Stimulated activated CD4-positive, alpha-beta T cell treated with anti-CD3 and anti-CD28 coated beads, Interleukin-12 subunit alpha, Interleukin-12 subunit beta, amount 100 ng/mL, for 24 hours (primary cell): ENCODE data around the gene DCDC1.
"Not testable (repeated sequence)": the region's sequence is repeated elsewhere in the genome, so short reads cannot be mapped to it uniquely, and the experiment has no call there.

ENCODE experiments used
- DNase-seq, 2 experiments: peaks; one replicate each; pipeline ENCODE4 v3.0.0-alpha.2; 2020; ENCODE audit warnings: low read depth in 2 of 2

Gene DCDC1

DNA sequence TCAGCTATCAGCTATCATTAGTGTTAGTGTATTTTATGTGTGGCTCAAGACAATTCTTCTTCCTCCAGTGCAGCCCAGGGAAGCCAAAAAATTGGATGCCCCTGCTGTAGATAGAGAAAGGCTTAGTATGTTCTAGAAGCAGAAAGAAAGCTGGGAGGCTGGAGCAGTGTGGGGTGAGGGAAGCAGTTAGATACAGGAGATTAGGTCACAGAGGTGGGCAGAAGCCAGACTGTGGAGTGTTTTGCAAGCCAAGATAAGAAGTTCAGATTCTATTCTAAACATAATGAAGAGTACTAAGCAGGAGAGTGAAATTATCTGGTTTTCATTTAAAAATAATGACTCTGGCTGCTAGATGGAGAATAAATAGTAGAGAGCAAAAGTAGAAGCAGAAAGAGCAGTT, 381.7 kb downstream of the DCDC1 start:
- no peak for DNase-seq

DNA sequence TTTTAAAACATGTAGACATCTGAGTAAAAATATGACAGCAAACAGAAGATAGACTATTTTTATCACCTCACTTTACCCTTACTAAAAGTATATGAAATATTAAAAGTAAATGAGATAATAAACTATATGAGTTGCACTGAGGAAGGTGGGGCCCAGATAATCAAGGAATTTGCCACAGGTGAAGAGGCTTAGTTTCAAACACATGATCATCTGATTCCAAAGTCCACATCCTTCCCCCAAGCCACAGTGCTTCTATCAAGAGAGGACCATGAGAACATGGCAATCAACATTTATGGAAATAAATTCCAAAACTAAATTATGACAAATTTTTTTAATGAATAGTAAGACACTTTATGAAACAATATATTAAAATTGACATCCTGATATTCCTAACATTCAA, 384.0 kb downstream of the DCDC1 start:
- DNase-seq, result no peak

DNA sequence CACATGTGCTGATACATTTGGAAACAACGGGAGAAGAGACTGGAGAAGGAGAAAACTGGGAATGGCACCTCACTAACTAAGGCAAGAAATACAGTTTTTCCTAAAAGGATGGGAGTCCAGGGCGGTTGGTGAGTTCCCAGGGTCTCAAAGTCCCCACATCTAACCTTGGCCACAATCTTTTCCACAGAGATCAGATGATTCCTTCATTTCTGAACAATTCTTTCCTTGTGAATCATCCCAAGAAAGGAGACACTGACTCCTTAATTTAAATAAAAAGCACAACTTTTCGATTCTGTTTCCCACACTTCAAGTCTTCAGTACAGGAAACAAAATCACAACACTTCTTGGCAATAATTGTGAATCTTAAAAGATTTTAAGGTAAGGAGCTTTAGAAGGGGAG, 384.7 kb downstream of the DCDC1 start:
- DNase-seq, result no peak

DNA sequence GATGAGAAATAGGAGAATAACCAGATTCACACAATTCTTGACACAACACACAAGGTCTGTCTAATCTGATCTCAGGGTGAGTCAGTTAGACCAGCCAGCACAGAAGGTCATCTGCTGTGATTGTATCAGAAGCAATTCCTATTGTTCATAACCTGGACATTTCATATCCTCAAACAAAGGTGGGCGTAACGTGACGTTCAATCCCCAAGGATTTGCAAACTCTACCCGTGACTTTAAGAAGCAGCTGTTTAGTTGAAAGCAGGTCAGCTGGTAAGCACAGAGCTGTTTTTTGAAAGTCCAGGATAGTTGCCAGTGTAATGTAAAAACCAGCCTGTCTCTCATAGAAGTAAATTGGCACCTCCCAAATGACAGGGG, 385.1 kb downstream of the DCDC1 start:
- no peak for DNase-seq

DNA sequence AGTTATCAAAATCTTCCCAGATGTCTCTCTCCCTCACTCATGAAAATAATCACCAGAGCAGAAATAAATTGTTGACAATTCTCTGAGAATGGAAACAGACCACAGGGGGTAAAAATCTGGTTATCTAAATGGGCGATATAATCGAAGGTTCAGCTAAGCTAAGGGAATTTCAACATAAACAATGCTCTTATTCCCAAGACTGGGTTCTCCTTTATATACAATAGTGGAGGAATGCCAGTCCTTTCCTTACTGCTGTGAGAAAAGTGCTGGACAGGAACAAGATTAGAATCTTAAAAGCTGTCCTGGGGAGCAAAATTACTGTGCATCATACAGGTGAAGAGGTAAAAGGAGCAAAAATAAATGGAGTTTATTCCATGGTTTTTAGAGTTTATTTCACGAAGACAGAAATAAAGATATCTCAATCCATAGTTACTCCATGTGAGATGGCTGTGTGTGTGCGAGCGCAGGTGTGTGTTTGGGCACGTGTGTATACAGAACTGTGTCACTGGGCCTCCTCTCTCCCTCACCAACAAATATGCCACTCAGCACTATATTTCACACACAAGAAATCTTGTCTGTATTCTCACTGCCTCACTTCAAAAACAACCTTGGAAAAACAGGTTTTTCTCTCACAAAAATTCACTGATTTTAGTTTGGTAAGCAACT, 385.6 kb downstream of the DCDC1 start:
- DNase-seq, result no peak

DNA sequence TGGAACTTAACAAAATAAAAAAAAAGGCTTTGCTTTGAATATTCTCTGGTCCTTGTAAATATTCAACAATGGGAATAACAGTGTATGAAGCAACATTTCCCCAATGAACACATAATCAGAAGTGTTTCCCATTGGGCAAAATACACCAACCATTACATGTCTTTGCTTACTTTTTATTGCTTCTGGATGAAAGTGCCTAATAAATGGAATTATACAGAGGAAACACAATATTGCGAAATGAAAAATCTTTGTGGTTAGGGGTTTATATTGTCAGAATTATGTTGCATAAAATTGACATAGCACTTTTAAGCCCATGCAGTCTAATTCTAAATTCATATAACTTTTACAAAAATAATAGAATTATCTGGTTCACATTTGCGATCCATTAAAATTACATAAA, 386.4 kb downstream of the DCDC1 start:
- DNase-seq, result no peak

DNA sequence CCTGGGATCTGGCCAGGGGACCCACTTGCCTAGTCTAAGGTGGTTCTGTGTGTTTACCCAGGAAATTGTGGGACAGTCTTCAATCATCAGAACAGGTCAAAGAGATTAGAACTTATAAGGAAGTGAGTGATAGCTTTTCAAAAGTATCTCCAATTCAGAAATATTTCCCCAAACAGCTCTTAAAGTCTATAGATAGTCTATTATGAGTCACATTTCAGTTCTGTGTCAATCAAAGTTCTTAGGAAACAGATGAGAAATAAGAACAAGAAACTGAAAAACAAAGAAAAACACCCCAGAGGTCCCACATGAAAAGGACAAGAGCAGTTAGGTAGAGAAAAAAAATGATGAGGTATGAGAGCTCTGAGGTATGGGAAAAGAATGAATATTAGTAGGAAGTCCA, 402.0 kb downstream of the DCDC1 start:
- no peak for DNase-seq

DNA sequence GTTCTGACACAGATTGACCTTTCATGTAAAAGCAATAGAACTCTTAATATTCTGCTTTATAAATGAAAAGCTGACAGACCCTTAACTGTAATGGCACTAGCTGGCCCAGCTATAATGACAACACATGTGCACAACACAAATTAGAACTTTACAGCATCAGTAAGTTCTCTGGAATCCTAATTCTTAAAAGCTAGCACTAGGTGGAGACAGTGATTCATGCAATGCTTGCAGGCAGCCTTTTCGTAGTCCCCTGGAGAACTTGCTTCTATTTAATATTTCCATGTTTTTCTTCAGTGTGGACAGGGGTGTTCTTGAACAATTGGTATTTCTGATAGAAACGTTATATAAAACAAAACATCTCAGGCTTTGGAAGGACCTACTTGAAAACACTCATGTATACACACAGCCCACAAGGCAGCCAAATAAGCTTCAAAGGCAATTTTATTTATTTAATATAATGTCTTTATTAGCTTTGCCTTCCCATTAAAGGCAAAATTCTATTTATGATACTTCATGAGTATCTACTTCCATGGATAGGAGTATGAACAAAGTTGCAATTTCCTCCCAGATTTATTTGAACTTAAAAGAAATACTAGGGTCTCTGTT, 409.0 kb downstream of the DCDC1 start:
- no peak for DNase-seq

DNA sequence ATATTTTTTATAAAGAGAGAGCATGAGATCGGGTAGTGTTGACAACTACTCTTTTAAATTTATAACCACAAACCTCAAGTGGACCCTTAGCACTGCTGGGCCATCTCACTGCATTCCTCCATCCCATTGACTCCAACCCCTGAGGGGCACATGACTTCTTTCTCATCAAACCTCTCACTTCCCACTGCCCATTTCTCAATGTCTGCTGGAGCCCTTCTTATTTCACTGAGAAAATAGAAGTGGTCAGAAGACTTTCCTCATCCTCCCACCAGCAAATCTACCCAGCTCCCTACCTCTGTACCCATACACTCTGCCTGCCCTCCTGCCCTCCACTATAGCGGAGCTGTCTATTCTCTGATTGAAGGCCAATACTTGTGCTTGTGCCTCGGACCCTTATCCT, 412.8 kb downstream of the DCDC1 start:
- DNase-seq, result no peak

DNA sequence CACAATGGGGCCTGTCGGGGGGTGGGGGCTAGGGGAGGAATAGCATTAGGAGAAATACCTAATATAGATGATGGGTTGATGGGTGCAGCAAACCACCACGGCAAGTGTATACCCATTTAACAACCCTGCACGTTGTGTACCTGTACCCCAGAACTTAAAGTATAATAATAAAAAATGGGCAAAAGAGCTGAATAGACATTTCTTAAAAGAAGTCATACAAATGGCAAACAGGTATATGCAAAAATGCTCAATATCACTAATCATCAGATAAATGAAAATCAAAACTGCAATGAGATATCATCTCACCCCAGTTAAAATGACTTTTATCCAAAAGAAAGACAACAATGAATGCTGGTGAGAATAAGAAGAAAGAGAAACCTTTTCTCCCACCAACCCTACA, 419.7 kb downstream of the DCDC1 start:
- DNase-seq, result no peak

DNA sequence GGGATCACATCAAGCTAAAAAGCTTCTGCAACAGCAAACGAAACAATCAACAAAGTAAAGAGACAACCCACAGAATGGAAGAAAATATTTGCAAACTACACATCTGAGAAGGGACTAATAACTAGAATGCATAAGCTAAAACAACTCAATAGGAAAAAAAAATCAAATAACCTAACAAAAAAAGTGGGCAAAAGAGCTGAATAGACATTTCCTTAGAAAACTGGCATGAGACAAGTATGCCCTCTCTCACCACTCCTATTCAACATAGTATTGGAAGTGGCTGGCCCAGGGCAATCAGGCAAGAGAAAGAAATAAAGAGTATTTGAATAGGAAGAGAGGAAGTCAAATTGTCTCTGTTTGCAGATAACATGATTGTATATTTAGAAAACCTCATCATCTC, 421.8 kb downstream of the DCDC1 start:
- DNase-seq, result not testable (repeated sequence)

DNA sequence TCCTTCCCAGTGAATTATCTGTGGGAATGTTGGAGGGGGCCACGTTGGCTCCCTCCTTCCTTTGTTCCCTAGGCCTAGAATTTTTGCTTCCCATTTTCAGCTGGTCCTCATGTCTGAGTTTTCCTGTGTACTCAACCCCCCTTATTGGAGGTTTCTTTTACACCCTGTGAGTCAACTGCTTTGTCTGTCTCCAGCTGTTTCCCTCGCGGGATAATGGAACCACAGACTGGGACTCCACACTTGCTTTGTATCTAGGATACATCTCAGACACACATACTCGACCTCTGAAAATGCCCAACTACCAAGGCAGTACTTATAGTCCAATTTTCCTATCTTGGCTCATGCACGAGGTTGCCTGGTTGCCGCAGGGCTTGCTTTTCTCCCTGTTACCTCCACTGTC, 430.7 kb downstream of the DCDC1 start:
- no peak for DNase-seq

DNA sequence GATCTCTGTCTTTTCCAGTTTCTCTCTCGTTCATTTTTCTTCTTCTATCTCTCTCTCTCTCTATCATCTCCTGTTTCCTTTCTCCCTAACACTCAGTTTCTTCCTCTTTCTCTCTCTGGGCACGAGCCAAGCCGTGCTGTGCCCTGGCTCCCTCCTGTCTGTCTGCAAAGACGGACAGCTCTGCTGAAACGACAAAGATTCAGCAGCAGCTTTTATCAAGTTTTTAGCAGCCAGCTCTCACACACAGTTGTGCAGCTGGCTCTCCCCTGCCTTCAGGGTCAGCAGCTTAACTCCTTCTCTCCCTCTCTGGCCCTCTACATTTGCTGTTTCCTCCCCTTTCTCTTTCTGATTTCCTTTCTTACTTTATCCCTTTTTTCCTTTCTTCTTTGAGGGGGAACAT, 431.4 kb downstream of the DCDC1 start:
- no peak for DNase-seq

DNA sequence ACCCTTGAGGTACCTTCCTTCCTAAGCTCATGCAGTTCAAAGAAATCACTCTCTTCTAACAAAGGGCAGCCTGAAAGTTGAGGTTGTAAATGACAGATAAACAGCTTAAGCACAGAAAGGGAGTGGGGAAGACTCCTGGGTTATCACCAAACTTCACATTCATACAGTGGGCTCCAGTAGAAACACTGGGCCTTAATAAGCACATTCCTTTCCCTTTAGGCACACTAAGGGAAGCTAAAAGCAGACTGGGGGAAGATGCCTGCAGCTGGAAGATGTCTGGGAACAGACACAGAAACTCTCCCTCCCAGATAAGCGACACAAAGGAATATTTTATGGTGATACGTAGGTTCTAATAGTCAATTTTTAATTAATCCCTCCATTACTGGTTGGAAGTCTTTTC, 433.0 kb downstream of the DCDC1 start:
- DNase-seq, result no peak

DNA sequence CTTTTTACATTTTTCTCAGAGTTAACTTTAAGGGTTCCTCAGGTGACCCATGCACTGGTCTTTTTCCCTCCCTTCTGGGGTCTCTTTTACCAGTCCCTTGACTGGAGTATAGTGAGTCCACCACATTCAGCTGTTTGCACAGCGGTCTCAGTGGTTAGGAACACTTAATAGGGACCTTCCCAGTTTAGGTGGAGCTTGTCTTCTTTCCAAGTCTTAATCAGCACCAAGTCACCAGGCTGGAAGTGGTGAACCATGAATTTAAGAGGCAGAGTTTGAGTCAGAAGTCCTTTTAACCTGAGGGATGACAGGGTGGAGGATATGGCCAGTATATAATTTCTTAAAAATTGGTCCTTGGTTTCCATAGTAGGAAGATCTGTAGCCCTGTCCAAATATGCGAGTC, 433.7 kb downstream of the DCDC1 start:
- DNase-seq, result no peak

DNA sequence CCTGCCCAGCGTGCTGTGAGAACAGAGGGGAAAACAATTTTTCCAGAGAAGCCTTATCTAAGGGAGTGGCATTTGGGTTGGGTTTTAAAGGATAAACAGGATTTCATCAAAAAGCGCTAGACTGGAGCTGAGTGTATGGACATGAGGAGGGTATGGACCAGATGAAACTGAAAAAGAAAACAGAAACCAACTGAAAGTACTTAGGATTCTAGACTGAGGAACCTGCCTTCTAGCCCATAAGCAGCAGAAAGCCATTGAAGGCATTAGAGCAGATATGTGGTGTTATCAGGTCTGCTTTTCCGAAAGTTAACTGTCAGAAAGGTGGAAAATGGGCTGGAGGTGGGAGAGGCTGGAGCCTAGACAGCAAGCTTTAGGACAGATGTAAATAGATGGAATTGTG, 443.4 kb downstream of the DCDC1 start:
- no peak for DNase-seq

DNA sequence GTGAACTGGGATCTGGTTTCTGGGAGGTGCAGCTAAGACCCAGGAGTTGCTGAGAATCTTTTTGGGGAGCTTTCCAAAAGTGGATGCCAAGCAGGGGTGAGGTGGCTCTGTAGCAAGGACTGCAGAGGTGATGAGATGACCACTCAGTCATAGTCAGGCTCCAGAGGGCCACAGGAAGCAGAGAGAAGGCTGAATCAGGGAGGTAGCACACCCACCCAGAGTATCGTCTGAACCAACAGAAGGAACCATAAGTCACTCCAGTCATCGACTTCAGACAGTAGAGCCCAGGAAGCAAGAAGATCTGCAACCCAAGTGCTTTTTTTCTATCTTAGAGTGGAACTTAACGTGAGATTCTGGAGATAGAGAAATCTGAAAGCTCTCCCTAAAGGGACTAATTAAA, 447.7 kb downstream of the DCDC1 start:
- DNase-seq, result no peak

DNA sequence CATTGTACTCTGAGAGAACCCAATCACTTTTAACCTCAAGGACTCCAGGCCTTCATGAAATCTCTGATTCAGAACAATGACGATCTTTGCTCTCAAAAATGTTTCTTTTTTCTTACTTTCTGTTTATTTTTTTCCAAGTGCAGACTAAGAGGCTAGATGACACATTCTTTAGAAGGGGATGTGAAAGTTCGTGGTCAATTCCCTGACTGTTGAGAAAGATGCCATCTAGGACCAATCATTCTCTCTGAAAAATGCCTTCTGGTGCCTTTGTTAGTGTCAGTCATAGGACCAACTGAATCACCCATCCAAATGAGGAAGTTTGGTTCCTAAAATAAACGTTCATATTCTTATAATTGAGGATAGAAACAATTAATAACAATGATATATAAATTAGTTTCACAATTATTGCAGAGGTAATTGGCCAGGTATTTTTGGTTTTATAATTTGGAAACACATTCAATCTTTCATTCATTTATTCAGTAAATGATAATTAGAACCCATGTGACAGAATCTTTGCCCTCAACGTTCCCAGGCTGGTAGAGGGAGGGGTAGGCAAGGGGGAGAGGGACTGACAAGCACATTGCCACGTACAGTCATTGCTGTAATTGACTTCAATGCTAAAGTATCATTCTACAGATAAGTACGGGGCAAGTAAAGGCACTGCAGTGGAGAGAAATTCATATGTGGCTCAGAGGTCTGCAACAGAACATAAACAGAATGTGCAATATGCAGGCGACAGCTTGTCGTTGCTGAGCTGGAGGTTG, 450.0 kb downstream of the DCDC1 start:
- no peak for DNase-seq

DNA sequence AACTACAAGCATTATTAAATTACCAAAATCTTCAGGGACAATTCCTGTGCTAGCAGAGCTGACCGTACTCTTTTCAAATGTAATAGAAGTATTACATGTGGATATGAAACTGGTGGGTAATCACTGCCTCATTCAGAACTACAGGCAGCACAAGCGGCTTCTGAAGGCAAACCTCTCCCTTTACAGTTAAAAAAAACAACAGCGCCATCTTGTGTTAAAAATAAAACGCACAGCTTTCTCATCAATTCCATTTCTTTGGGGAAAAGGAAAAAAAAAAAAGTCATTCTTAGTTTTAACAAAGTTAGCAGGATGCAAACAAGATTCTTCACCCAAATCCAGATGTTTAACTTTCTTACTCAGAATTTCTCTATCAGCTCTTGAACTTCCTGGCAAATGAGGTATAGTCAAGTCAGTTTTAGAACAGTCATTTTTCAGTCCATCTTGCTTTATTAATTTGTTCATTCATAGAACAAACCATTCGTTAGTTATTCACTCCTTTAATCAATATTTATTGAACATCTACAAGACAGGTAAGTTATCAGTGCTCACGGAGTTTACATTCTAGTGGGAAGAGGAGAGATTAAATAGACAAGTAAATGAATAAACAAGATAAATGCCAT, 451.6 kb downstream of the DCDC1 start:
- DNase-seq, result no peak

DNA sequence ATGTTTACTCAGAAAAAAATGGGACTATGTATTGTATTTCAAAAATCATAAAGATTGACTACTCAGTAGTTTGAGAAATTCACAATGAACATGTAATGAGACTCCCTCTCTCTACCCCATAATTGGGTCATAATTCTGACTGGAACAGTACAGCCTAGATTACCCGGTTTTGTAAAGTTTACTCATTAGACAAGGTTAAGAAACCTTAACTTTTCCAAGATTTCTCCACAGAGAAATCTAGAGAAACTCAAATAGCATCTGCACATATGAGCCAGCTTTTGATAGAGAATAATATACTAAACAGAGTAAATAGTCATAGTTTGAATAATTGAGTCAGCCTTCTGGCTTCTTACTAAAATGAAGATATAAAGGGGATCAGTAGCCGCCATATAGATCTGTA, 452.3 kb downstream of the DCDC1 start:
- DNase-seq, result no peak

DNA sequence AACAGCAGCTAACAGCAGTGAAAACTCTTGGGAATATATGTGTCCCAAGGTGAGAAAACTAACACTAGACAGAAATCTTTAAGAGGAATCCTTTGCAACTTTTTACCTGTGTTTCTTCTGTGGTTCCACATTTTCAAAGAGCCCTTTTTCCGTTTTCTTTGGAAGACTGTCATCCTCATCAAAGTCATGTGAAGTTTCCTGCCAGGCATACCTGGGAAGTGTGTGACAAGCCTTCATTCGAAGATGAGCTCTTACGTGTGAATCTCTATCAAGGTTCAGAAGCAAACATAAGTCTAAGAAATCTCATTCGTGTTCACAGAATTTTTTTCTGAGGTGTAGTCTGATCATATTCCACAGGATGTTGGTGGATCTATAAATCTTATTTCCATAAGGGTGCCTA, 452.8 kb downstream of the DCDC1 start:
- no peak for DNase-seq

DNA sequence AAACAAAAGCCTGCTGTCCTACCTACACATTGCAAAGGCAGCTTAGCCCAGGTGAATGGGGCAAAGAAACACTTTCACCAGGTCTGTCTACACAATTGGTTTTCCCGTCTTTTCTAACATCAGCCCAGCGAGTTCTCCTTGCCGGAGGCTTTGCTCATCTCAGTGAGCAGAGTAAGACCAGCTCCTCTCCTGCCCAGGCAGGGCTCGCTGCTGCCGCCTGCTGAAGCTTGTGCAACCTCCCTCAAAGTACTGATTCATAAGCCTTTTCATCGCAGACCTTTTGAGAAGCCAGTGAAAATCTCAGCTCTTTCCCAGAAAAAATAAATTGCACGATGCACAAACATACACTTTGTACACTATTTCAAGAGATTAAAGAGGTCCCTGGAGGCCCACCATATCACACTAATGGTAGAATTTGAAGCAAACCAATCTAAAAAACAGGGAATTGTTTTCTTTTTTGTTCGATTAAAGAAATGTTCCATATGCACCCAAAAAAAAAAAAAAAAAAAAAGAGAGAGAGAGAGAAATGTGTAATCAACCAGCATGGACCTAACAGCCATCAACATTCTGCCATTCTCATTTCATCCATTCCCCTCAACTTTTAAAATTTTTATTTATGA, 455.3 kb downstream of the DCDC1 start:
- no peak for DNase-seq

DNA sequence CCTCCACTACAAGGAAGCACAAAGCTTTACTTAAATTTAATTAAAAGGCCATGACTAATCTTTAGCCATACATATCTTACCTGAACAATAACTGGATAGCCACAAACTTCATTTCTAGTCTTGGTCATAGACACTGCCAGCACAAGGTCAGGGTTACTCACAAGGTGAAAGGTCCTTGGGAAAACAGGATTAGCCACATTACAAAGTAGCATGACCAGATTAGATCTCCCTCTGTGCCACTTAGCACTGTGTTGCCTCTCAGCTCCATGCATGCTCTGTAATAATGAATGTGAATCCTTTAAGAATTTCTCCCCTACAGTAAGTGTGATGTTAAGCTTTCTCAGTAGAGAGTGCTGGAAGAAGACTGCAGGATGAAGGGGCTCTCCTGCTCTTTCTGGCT, 458.3 kb downstream of the DCDC1 start:
- DNase-seq, result no peak
